Midbrain (tissue), 1 donor: ENCODE results near the gene ELFN2.
A peak's percentile ranks its signal among the peaks of the same experiment; 100 is the strongest.
"Not testable (repeated sequence)": the region's sequence is repeated elsewhere in the genome, so short reads cannot be mapped to it uniquely, and the experiment has no call there.

Experiments
- DNase-seq: peaks from one replicate; lab custom pipeline; 2025; lab: John Stamatoyannopoulos, UW

ELFN2 gene

GRCh38 chr22:37334859-37335805 is 92.1 kb downstream of the ELFN2 start:
- DNase-seq, result no peak

- DNase-seq, result no peak
Measured at GRCh38 chr22:37334461-37334858, 92.8 kb downstream of the ELFN2 start.

DNA sequence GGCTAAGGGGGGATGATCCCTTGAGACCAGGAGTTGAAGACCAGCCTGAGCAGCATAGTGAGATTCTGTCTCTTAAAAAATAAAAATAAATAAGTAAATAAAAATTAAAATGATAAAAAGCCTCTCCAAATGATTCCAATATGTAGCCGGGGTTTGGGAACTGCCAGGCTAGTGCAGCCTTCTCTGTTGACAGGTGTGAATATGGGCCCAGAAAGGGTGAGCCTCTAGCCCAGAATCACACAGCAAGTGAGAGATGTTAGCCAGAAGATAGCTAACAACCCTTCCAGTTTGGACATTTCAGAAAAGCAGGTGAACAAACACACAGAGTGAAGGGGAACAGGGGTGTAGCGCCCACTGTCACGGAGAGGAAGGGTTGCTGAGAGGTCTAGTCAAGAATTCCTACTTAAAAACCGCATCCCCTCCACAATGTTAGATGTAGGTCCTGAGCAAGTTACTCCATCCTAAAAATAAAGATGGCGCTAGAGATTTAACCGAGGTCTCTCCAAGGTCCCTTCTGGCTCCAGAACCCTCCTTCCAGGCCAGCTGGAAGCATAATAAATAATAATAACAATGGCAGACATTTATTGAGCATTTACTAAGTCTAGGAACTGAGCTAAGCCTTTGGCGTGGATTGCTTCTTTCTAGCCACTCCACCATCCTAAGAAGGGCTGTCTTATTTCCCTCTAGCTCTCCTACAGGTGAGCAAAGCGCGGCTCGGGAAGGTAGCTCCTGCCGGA is 93.4 kb downstream of the ELFN2 start:
- DNase-seq, result no peak

- no peak for DNase-seq
Measured at GRCh38 chr22:37331856-37332536, 95.3 kb downstream of the ELFN2 start.

- DNase-seq, result no peak
Measured at GRCh38 chr22:37331034-37331428, 96.2 kb downstream of the ELFN2 start.

DNA sequence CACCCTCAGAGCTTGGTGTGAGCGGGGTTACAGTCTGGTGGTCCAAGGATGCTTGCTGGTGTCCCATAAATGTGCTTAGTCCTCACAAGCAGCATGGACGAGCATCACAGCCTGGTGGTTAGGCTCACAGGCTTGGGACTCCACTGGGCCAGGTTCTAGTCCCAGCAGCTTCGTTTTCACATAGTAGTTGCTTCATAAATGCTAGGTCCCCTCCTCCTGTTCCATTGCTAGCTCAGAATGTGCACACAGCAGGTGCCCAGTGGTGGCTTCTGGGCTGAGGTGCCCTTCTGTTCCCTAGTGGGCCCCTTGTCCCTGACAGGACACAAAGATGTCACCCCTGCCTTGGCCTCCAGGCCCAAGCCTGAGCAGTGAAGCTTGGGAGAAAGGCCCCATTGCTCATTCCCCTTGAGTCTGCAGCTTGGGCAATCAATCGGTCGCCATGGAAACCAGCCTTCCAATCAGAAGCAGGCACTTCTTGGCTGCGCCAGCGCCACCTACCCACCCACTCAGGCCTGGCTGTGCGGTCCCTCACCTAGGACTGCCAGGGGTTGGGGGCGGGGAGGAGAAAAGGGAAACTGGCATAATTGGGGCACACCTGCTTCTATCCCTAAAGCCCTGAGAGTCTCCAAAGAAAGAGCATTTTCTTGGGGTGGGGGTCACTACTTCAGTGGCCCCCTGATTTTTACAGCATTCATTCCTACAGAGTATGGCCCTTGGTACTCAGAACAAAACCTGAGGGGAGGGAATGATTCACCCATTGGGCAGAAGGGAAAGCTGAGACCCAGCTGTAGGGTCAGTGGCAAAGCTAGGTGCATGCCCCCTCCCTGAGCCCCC is 96.9 kb downstream of the ELFN2 start:
- DNase-seq, result peak; percentile 26

- DNase-seq, result no peak
Measured at GRCh38 chr22:37329238-37330140, 97.8 kb downstream of the ELFN2 start.

DNA sequence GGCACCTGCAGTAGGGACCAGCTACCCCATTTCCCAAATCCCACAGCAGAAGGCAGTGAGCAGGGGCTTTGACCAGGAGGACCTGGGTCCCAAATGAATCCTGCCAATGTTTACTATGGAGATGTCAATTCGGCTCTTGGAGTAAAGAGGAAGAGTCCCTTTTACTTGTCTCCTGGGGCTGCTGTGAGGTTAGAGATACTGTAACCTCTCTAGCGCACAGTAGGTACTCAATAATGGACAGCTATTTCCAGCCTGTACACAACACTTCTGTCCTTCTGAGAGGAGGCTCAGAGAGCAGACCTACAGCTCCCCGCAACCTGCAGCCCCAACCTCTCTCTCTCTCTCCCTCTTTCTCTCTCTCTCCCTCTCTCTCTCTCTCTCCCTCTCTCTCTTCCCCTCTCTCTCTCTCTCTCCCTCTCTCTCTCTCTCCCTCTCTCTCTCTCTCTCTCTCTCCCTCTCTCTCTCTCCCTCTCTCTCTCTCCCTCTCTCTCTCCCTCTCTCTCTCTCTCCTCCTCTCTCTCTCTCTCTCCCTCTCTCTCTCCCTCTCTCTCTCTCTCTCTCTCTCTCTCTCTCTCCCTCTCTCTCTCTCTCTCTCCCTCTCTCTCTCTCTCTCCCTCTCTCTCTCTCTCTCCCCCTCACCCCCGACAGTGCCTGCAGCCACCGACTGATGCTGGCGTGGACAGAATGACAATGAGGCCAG is 98.6 kb downstream of the ELFN2 start:
- DNase-seq, result not testable (repeated sequence)

DNA sequence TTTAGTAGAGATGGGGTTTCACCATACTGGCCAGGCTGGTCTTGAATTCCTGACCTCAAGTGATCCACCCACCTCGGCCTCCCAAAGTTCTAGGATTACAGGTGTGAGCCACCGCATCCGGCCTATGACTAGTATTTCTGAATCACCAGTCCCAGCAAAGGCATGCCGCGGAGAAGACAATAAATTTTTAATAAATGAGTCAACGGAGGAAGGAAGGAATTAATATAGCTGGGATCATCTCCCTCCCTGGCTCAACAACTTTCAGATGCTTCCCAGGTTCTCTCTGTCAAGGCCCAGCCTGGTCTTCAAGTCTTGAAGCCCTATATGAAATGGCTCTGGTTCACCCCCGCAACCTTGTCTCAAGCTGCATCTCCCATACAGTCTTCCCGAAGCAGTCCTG is 99.3 kb downstream of the ELFN2 start:
- no peak for DNase-seq

DNA sequence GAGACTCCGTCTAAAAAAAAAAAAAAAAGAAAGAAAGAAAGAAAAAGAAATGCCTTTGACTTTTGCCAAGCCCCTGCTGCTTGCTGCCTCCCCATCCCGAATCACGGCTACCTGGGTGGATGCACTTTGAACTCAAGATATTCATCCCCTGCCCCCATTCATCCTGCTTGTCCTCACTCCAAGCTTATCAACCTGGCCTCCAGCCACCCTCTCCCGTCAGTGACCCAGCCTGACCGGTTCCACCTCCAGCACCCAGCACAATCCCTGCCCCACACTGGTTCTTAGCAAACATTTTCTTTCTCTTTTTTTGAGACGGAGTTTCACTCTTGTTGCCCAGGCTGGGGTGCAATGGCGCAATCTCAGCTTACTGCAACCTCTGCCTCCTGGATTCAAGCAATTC is 100.6 kb downstream of the ELFN2 start:
- no peak for DNase-seq

- DNase-seq, result no peak
Measured at GRCh38 chr22:37325039-37325395, 102.3 kb downstream of the ELFN2 start.

DNA sequence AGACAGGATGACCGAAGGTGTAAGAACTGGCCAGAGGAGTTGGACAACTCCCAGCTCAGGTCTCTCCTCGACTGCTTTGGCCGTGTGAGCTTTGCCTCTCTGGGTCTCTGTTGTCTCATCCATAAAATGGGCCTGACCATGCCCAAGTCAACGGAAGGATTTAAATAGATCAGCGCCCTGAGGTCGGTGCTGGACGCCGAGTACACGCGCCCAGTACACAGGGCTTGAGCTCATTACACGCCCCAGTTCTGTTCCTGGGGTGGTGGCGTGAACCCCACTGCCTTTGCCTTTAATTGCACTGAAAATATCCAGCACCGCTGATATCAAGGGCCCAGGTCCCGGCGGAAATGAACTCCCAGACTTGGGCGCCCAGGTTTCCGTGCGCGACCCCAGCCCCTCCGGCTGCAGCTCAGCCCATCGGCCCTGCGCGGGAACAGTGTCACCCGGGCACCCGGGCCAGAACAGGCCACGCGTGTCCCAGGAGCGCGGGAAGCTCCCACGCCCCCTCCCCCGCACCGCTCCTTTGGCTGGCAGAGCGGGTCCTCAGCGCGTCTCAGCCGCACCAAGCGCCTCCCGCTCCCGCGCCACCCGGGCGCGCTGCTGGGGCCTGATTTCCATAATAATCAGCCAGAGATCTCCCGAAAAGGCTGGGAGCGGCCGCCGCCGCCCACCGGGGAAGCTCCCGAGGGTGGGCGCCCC is 102.8 kb downstream of the ELFN2 start:
- no peak for DNase-seq

GRCh38 chr22:37320726-37321677 is 106.3 kb downstream of the ELFN2 start:
- DNase-seq, result no peak

DNA sequence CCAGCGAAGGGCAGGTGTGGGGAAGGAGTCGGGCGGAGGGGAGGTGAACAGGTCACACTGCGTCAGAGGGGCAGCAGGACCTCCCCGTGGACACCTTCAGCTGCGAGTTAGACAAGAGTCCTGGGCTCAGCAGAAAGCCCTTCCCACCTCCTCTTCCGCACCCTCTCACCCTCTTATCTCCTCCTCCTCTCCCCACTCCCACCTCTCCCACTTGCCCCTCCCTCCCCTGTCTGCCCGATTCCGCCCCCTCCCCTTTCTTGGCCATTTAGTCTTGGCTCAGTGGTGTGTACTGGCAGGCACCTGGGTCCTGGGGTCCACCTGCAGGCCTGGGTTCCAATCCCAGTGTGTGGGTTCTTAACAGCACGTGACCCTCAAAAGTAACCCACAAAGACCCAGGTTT is 107.8 kb downstream of the ELFN2 start:
- no peak for DNase-seq

- no peak for DNase-seq
Measured at GRCh38 chr22:37318364-37319109, 108.7 kb downstream of the ELFN2 start.
